Adrenal gland (tissue), 5 donors: Measurements from ENCODE around the gene CSNK2A2.

Source experiments
- POLR2A ChIP-seq, 2 donors: fragments of 450-650 bp; IDR thresholded peaks; one replicate each; pipeline ENCODE4 v1.6.1; 2017; ENCODE audit warnings: antibody characterized with exemption in 2 of 2, mild to moderate bottlenecking in 2 of 2, moderate library complexity in 1 of 2
- TF ChIP-seq, protein P1 (sequence below), 6 experiments: fragments of 450-650 bp in 4 of 6; fragments of 200-600 bp in 2 of 6; sonication (generic) in 1 of 6; IDR thresholded peaks; 1 replicate in 5 of 6; 2 replicates in 1 of 6; pipeline versions ENCODE4 v1.5.1 to v1.8.0; 2016 to 2021; ENCODE audit warnings: antibody characterized with exemption in 6 of 6, mild to moderate bottlenecking in 2 of 6, moderate library complexity in 1 of 6
- donor health status: DM: no; HTN: no; CAD: no.

DNA sequence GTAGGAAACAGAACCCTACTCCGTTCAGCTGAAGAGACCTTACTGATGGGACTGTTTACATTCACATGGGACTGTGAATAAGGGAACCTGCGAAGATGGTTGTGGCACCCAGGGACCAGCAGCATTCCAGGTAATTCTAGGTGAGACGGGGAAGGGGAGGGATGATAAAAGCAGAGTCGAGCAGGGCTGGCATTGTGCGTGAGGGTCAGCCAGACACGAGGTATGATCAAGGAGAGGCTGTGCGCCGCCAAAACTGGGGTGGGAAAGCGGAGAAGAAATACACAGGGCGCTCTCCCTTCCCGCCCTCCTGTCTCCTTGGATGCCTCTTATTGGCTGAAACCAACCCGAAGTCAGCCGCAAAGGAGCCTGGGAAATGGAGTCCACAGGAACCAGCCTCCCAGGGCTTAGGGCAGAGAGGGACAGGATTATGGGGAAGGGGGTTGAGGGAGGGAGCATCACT lies 38.4 kb upstream of the CSNK2A2 start:
- TF ChIP-seq, protein P1, sequence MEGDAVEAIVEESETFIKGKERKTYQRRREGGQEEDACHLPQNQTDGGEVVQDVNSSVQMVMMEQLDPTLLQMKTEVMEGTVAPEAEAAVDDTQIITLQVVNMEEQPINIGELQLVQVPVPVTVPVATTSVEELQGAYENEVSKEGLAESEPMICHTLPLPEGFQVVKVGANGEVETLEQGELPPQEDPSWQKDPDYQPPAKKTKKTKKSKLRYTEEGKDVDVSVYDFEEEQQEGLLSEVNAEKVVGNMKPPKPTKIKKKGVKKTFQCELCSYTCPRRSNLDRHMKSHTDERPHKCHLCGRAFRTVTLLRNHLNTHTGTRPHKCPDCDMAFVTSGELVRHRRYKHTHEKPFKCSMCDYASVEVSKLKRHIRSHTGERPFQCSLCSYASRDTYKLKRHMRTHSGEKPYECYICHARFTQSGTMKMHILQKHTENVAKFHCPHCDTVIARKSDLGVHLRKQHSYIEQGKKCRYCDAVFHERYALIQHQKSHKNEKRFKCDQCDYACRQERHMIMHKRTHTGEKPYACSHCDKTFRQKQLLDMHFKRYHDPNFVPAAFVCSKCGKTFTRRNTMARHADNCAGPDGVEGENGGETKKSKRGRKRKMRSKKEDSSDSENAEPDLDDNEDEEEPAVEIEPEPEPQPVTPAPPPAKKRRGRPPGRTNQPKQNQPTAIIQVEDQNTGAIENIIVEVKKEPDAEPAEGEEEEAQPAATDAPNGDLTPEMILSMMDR (IDR thresholded peaks at IDR 0.05) = no peak
- no peak for TF ChIP-seq POLR2A (IDR thresholded peaks at IDR 0.05)
